C4-2B (cell line): ENCODE measurements around the gene HPS3.

ENCODE experiments used
- CTCF ChIP-seq: fragments of 450-650 bp; conservative IDR thresholded peaks from 2 replicates; pipeline ENCODE4 v1.5.1; 2017; ENCODE audit warnings: mild to moderate bottlenecking
- ZFX ChIP-seq: fragments of 450-650 bp; IDR thresholded peaks from 2 replicates; pipeline ENCODE4 v1.6.1; 2017

DNA sequence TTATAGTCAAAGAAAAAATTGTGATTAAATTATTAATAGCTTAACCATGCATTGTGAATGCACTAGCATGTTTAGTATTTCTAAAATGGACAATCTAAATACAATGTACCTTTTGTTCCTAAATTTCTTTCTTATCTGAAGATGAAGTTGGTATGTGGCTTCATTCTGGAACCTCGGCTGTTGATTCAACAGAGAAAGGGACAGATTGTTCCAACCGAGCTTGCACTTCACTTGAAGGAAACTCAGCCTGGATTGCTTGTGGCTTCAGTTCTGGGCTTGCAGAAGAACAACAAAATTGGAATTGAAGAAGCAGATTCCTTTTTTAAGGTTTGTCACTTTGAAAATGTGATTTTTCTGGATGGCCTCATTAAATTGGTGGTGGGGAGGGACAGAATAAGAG, 32.6 kb downstream of the HPS3 start:
- no peak for TF ChIP-seq CTCF
- TF ChIP-seq ZFX: no peak
